Cardiac fibroblast (primary cell): ENCODE data around the gene LHFPL2.

Experiments
- DNase-seq, 2 donors: peaks; one replicate each; pipeline versions ENCODE4 v3.0.0 to v3.0.0-alpha.2; 2010; ENCODE audit warnings: low read depth in 2 of 2
- H3K4me3 ChIP-seq, 2 donors: replicated peaks in 1 of 2; 1 replicate in 1 of 2; 2 replicates in 1 of 2; pipeline ENCODE4 v1.5.1; 2011; ENCODE audit warnings: low read depth in 2 of 2, low read length in 2 of 2, mild to moderate bottlenecking in 2 of 2, moderate library complexity in 1 of 2
- TF ChIP-seq, protein P1 (sequence below): IDR thresholded peaks from one replicate; pipeline ENCODE4 v1.5.1; 2011; ENCODE audit warnings: low read depth, mild to moderate bottlenecking, low read length, inconsistent platforms

LHFPL2 gene

DNA sequence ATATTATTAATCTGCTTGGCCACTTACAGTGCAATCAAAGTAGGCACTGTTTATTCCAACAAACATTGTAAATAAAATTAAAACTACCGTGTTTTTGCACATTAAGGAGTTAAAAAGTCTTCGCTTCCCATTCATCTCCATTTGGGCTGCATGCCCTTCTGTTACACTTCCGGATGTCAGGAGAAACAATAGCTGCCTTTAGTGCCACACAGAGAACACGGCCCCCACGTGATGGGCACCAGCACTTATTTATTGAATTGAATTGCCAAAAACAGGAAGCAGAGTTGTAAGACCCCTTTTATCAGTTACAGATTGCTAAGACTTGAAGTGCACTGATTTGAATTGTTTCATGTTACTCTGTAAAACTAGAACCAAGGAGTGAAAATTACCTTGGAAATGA is 80.4 kb downstream of the LHFPL2 start:
- no peak for DNase-seq
- H3K4me3 ChIP-seq = no peak overlapping the region
- TF ChIP-seq, protein P1, sequence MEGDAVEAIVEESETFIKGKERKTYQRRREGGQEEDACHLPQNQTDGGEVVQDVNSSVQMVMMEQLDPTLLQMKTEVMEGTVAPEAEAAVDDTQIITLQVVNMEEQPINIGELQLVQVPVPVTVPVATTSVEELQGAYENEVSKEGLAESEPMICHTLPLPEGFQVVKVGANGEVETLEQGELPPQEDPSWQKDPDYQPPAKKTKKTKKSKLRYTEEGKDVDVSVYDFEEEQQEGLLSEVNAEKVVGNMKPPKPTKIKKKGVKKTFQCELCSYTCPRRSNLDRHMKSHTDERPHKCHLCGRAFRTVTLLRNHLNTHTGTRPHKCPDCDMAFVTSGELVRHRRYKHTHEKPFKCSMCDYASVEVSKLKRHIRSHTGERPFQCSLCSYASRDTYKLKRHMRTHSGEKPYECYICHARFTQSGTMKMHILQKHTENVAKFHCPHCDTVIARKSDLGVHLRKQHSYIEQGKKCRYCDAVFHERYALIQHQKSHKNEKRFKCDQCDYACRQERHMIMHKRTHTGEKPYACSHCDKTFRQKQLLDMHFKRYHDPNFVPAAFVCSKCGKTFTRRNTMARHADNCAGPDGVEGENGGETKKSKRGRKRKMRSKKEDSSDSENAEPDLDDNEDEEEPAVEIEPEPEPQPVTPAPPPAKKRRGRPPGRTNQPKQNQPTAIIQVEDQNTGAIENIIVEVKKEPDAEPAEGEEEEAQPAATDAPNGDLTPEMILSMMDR = no peak

- DNase-seq = no peak
- TF ChIP-seq, protein P1 = no peak
These were observed 81.0 kb downstream of the LHFPL2 start for GRCh38 chr5:78567617-78568016.

GRCh38 chr5:78566747-78567425 is 81.7 kb downstream of the LHFPL2 start:
- TF ChIP-seq, protein P1 = no peak
- H3K4me3 ChIP-seq = no peak overlapping the region
- peak; percentile 51 to 70 for DNase-seq

More at GRCh38 chr5:78567617-78568016, 81.0 kb downstream of the LHFPL2 start:
- no peak overlapping the region for H3K4me3 ChIP-seq

DNA sequence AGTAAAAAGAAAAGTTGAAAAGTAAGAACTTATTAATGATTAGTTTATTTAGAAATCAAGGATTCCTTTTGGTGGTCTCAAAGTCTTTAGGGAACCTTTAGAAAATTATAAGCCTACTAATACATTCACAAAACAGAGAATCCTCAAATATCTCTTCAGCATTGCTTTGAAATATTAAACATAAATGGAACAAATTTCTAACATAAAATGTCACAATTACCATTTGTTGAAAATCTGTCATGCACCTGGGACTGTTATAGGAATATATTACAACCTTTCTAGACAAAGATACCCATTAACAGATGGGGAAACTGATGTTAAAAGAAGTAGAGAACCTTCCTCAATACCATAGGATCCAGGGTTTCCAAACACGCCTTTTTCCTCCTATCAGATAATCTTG is 83.2 kb downstream of the LHFPL2 start:
- TF ChIP-seq, protein P1 = no peak
- H3K4me3 ChIP-seq = no peak overlapping the region
- DNase-seq = no peak

GRCh38 chr5:78563621-78564020 is 85.0 kb downstream of the LHFPL2 start:
- DNase-seq = no peak
- H3K4me3 ChIP-seq = no peak overlapping the region
- TF ChIP-seq, protein P1 = no peak

- TF ChIP-seq, protein P1 = no peak
- no peak overlapping the region for H3K4me3 ChIP-seq
- DNase-seq = no peak
These were observed 85.8 kb downstream of the LHFPL2 start for GRCh38 chr5:78562714-78563330.
